HL-60/S4 treated with retinoic acid at 250 ng/mL for 4 days and 3 days (cell line): ENCODE data around the gene GPC1.

Experiments used
- in situ Hi-C: fragments of 300-500 bp; cut with MboI; formaldehyde crosslinking; loops from 2 replicates; pipeline ENCODE4 v1.7.0; 2022; ENCODE audit warnings: low sequenced_read_pairs

GPC1 gene

DNA sequence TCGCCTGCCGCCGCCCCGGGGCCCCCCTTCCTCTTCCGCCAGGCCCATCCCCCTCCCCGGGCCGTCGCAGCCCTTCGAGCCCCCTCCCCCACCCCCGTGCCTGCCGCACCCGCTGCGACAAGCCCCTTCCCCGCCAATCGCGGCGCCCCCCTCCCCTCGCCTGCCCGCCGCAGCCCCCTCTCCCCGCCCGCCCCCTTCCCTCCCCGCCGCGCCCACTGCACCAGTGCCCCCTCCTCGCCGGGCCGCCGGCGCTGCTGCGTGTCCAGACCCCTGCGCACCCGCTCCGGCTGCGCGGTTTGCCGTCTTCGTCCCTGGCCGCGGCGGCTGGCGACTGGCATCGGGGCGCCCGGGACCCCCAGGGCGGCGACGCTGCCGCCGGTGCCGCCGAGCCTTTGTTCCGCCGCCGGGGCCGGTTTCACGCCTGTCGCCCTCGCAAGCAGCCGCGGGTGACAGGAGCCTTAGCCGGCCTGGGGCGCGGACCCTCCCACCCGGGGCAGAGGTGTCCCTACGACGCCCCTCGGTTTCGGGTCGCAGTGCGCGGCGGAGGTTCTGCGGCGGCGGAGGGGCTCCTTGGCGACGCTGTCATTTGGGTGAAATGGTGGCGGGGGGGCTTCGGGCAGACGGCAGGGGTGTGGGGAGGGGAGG is 18.1 kb downstream of the GPC1 start:
- in situ Hi-C loops, result no loop called here

DNA sequence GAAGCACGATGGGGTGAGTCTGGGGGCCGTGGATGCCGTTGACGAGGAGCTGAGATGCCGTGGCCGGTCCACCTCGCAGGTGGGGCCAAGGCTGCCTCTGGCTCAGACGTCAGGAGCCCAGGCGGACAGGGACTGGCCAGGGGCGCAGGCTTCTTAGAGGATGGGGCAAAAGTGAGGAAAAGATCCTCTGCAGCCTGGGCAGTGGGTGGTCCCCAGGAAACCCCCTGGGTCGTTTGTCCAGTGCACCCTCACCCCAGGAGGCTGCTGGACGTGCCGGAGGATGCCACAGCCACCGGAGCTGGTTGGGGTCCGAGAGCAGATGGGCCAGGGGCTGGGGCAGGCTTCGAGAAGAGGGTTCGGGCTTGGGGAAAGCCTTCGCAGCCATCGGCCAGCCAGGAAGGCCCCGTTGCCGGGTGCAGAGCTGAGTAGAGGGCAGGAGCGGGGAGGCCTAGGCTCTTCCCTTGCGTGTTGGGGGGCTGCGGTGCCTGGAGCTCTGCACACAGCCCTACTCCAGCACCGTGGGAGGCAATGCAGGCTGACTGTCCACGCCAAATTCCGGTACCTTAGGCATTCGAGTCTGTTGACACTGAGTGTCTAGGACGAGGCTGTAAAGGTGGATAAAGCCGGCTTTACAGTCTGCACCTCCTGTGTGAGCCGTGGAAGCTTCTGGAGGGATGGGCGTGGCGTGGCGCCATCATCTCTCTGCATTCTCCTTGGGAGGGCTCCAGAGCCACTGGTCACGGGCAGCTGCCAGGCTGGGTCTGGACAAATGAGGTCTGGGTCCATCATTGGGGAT is 18.8 kb downstream of the GPC1 start:
- in situ Hi-C loops, result no loop called here

DNA sequence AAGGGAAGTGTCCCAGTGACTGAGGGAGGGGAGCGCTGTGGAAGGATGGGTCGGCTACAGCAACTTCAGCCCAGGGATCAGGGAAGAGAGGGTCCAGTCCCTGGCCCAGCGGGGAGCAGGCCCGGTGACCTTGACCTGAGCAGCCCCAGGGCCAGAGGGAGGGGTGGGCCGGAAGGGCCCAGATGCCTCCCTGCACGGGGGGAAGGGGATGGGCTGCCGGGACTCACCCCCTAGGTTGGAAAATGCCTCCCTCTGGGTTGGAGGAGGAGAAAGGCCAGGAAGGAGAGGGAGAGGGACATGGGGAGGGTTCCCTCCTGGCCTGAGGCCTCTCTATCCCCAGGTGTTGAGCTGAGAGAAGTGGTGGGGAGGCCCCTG is 19.8 kb downstream of the GPC1 start:
- in situ Hi-C loops, result no loop called here

DNA sequence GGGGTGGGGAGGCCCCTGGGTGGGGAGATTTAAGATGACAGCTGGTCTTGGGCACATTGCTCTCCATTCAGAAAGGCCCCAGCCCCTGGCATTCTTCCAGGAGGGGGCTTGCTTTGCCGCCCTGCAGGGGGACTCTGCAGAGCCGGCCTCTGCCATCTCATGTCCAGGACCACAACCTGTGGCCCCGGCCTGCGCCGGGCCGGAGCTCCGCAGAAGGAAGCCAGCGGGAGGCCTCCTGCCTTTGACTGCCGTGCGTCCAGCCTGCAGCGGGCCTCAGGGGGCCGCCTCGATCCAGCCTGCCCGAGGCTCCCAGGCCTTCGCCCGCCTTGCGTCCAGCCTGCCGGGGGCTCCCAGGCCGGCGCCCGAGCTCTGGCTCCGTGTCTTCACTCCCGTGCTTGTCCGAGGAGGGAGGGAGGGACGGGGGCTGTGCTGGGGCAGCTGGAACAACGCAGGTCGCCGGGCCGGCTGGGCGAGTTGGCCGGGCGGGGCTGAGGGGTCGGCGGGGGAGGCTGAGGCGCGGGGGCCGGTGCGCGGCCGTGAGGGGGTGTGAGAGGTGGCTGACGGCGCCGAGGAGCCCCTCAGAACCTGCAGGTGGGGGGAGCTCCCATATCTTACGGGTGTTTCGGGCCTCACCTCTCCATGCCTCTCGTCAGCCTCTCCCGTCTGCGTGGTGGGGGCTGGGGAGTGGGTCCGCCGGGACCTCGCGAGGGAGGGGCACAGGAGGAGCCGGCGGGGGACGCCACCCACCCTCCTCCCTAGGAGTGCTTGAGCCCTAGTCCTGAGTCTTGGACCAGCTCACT is 20.4 kb downstream of the GPC1 start:
- in situ Hi-C loops, result no loop called here

DNA sequence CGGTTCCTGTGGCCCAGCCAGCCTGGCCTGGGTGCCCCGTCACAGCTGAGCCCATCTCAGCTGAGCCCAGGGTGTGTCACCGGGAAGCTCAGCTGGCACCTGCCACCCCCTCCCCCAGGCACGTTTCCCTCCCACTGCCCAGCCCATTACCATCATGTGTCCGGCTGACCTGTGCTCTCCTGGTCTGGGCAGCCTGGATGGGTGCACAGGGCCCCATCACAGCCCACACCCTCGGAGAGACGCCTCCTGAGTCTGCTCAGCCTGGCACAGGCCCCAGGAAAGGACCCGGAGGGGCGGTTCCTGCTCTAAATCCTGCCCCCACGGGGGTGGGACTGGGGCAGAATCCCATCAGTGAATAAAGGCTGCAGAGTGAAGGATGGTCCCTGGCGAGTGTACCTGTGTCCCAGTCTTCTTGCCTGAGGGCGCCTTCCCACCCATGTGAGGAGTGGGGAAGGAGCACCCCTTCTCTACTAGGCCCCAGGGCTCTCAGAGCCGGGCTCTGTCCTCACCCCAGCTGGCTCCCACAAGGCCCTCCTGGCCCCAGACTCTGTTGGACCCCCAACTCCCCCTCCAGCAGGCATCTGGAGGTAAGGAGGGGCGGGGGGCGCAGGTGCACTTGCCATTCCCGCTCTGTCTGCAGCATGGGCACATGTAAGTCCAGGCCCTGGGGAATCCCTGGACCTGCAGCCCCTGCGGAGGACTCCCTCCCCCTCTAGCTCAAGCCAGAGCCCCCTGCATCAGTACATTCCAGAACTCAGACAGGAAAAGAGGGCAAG is 21.2 kb downstream of the GPC1 start:
- in situ Hi-C loops, result no loop called here

DNA sequence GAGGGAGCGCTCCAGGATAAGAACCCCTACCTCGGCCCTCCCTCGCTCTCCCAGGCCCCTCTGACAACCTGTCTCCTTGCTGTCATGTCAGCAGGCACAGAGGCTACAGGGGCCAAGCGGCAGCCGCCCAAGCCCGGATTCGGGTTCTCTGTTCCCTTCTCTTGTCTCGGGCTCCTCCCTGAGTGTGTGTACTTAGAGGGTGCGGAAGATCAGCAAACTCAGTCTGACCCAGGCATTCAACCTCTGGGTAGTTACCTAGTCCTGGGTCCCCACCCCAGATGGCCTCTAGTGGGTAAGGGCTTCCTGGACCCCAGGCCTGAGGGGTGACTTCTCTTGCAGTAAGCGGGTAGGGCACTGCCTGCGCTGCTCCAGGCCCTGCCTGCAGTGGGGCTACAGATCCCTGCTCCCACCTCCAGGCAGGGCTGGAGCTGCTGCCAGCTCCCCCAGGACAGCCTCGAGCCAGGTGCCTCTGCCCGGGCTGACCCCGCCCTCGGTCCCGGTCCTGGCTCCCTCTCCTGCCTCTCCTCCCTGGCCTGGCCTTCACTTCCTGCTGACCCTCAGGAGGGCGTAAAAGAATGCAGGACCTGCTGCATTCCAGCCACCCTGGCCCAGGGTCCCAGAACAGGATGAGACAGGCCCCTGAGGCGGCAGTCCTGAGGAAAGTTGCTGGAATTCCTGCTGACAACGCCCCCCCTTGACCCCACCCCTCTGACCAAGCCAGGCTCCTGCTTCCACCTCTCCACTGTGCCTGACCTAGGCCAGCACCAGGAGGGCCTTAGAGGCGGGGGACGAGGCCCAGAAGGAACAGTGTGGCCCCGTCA is 22.0 kb downstream of the GPC1 start:
- in situ Hi-C loops, result no loop called here

DNA sequence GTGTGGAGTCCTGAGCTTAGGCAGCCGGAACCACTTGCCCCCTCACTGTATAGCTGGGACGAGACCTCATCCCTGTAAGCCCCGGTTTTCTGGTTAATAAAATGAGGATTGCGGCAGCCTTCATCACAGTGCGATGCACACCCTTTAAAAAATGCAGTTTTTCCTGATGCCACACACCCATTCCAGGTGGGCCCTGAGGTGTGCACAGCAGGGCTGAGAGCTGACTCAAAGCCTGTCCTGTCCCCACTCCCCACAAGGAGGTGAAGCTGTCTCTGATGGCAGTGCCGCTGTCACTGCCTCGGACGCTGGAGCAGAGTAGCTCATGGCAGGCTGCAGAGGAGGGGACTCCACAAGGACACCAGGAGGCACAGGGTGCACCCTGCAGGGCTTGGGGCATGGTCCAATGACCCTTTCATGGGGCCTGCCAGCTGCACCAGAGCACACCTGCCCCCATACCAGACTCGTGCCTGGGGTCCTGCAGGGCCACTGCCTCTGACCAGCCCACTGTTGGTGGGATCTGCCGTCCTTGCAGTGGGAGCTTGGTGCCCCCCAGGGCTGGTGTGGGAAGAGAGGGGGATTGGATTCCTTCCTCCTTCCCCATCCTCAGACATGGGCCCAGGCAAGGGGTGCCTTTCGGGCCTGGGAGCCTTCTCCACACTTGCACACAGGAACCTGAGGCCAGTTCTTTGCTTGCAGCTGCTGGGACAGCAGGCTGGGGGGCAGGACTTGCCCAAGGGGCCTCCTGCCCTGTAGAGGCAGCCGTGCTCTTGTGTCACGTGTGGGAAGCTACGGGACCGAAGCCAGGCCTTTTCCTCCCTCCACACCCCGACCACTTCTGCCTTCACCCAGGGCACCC is 22.8 kb downstream of the GPC1 start:
- in situ Hi-C loops, result no loop called here

DNA sequence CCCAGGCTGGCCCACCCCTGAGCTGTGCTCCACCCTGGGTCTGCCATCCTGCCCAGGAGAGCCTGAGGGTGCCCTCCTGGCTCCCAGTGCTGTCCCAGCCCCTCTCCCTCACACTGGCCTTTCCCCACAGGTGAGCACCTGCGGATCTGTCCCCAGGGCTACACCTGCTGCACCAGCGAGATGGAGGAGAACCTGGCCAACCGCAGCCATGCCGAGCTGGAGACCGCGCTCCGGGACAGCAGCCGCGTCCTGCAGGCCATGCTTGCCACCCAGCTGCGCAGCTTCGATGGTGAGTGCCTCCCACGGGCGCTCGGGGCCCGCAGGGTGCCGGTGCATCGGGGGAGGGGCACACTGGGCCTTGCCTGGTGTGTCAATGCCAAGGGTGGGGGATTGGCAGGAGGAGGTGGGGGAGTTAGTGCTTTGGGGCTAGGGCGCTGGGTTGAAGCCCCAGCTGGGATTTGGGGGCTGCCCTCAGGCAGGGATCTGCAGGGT is 23.5 kb downstream of the GPC1 start:
- in situ Hi-C loops, result no loop called here

DNA sequence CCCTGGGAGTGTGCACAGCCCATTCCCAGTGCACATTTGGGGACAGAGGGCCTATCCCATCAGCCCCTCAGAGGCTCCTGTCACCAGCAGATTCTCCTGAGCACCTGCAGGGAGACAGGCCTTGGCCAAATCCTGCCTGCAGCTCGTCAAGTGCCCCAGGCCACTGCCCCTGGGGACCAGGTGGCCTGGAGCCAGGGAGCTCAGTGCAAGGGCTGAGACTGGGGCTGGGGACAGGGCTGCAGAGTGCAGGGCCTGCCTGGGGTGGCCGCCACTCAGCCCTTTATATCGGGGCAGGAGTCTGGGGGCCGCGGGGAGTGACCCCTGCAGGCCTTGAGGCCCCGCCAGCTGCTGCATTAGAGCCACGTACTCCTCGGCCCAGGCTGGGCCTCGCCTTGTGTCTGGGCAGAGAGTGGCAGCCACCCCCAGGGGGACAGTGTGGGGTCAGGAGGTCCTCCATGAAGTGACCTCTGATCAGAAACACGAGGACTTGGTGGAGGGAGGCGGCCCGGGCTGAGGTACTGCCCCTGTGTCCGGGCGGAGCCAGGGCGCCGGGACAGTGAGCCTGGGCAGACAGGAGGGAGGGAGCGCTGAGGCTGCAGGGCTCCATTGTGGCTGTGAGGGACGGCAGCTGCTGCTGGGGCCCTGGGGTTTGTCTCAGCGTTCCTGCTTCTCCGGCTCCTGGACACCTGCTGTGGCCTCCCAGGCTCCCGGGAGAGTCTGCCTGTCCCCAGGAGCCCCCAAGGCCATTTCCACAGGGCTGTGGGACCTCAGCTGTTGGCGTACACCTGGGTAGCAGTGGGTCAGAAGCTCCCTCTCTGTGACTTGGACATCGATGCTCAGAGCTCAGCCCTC is 24.2 kb downstream of the GPC1 start:
- in situ Hi-C loops, result no loop called here

DNA sequence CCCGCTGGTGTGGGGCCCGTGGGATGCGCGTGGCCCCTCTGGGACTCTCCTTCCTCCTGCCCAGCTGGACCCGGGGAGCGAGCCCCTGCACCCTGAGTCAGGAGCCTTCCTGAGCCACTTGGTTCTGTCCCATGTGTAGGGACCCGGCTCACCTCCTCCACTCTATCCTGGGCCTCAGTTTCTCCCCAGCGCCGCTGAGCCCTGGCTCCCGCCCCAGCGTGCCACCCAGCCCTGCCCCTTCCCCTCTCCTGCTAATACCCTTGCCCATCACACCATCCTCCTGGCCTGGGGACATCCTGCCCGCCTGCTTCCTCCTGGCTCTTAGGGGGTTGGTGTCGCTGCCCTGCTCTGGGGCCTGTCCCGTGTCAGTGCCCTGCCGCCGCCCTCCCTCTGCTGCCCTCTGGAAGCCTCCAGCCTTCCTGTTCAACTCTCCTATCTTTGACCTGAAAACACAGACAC is 24.8 kb downstream of the GPC1 start:
- in situ Hi-C loops, result no loop called here

DNA sequence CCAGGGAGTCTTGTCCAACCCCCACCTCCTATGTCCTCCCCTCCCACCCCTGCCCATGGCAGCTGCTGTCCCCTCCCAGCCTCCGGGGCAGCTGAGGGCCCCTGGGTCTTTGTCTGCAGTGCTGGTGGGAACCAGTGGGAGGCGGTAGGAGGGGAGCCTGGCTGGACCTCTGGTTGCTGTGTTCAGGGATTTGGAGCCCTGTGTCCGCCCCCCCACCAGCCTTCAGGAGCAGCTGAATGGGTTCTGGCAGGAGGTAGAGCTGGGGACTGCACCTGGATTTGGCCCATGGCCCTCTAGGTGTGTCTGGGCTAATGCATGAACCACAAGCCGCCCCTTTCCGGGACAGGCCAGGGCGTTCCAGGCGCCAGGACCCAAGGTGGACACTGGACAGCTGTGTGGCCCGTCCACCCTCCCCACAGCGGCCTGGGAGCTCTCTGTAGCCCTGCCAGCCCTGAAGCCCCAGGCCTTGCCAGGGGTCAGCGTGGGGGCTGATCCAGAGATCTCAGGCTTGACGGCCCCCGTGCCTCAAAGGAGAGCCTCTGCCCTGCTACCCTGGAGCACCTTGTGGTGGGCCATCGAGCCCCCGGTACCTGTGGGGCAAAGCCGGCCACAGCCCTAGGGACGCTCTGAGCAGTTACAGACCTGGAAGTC is 25.4 kb downstream of the GPC1 start:
- in situ Hi-C loops, result no loop called here

DNA sequence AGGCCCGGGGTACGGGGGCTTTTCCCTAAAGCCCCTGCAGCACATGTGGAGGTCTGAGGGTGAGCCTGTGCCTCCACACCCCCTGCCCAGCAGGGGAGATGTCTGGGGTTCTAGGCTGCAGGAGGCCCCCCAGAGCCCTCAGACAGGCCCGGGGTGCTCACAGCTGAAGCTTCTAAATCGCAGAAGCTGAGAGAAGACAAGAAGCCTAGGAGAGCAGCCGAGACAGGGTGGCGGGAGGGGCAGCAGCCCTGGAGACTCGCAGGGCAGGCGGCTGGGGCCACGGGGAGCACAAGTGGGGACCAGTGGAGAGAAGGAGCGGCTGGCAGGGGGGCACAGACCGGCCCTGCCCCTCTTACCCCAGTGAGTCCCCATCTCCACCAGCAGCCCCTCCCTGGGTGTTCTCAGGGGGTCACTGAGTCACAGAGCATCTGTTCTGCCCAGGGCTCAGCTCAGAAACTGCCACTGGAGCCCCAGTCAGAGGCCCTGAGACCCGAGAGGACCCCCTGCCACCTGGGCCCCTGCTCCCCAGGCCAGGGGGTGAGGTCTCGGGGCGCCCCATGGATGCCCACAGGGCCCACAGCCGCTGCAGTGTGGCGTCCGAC is 26.1 kb downstream of the GPC1 start:
- in situ Hi-C loops, result no loop called here

DNA sequence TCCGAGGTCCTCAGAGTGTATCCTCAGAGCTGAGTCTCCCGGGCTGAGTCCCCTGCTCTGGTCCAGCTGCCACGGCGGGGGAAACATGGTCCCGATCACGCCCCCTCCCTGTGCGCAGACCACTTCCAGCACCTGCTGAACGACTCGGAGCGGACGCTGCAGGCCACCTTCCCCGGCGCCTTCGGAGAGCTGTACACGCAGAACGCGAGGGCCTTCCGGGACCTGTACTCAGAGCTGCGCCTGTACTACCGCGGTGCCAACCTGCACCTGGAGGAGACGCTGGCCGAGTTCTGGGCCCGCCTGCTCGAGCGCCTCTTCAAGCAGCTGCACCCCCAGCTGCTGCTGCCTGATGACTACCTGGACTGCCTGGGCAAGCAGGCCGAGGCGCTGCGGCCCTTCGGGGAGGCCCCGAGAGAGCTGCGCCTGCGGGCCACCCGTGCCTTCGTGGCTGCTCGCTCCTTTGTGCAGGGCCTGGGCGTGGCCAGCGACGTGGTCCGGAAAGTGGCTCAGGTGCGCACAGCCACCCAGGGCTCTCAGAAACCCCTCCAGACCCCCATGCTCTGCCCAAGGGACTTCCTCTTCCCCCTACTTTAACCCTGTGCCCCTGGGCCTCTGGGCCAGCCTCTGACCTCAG is 26.7 kb downstream of the GPC1 start:
- in situ Hi-C loops, result no loop called here

DNA sequence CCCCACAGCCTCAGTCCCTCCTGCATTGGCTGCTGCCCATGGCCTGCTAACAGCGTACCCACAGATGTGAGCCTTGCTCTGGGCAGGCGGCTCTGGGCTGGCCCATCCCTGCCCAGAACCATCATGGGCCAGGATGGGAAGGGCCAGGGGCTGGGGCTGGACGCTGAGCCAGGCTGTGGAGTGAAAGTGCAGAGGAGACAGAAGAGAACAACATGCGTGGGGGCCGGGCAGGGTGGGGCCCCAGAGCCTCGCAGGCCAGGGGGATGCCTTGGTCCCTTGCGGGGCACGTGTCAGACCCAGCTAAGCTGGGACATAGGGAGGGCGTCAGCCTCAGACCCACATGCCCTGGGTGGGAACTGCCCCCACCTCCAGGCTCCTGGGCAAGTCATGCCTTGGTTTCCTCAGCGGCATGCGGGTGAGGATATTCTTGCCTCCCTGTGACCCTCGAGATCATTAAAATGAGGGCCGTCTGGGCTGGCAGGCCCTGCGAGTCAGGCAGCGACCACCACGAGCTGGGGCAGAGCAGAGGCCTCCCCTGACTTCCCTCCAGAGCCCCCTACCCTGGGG is 27.3 kb downstream of the GPC1 start:
- in situ Hi-C loops, result no loop called here

DNA sequence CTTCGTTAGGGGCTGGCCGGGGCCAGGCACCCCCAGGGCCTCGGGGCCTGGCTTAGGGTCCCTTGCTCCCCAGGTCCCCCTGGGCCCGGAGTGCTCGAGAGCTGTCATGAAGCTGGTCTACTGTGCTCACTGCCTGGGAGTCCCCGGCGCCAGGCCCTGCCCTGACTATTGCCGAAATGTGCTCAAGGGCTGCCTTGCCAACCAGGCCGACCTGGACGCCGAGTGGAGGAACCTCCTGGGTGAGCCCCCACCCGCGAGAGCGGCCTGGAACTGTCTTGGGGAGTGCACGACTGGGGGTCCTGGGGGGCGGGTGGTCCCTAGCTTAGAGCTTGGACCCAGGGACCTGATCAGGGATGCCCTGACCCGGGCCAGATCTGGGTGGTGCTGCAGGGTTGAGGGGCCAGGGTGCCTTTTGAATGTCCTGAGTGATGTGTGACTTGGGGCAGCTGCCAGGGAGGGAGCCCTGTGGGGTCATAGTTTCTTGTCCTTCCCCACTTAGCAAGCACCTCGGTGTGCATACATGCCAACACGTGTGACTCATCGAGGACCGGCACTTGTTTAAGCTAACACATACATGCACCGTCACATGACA is 27.9 kb downstream of the GPC1 start:
- in situ Hi-C loops, result no loop called here

DNA sequence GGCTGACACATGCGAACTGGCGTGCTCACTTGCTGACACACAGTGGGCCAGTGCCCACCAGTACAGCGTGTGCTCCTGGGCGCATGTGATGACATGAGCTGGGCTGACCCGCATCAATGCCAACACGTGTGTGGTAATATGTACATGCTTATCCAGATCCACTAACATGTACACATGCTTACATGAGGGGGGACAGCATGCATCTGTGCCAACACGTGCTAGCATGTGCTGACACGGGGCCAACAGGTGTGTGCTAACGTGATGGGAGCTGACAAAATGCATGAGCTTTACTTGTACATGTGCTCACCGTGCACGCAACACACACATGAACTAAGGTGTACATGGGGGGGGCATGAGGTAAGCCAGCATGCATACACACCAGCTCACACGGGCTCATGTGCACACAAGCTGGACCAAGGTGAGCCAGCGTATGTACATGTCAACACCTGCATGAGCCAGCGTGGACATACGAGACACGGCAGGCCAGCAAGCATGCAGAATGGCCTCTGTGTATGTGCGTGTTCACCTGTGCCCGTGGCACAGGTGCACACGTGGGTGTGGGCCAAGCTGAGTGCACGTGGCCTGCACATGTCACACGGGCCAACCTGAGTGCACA is 28.5 kb downstream of the GPC1 start:
- in situ Hi-C loops, result no loop called here
